GM15510 (cell line): Measurements from ENCODE around the gene HS6ST3.

Source experiments
- POLR2A ChIP-seq: IDR thresholded peaks from 3 replicates; pipeline ENCODE4 v1.6.1; 2011; ENCODE audit warnings: borderline replicate concordance; ENCODE audit not compliant: insufficient read length; ENCODE audit errors: extremely low read depth

Gene HS6ST3

DNA sequence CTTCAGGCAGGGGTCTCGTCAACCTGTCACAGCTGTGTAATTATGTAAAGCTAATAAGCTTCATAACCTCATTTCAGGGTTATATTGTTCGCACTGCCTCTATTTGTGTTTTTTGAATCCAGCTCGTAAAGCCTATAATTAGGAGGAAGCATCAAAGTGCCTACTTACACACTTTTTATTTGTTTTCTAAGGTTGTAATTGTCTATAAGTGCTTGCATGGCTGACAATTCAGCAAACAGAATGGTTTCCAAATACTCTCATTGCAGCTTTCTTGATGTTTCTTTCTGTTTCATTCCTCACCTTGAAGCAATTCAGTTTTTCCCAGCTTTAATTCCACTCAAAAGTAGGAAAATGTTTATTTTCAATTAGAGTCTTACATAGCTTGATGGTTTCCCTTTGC, 336.3 kb downstream of the HS6ST3 start:
- no peak for TF ChIP-seq POLR2A

DNA sequence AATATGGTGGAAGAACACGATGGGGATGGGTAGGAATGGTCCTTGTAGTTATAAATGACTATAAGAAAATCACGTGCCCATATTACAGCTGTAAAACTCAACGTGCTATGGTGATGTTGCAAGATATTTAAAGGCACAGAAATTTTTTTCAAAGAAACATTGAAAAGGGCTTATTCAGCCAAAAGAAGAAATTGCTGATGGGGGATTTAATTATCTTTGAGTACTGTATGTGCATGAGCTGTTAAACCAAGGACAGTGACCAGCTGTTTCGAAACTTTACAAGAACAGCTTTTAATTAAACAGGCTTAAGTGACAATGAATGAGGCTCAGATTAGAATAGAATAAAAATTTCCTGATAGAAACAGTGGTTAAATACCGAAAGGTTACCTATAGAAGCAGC, 339.0 kb downstream of the HS6ST3 start:
- no peak for TF ChIP-seq POLR2A

DNA sequence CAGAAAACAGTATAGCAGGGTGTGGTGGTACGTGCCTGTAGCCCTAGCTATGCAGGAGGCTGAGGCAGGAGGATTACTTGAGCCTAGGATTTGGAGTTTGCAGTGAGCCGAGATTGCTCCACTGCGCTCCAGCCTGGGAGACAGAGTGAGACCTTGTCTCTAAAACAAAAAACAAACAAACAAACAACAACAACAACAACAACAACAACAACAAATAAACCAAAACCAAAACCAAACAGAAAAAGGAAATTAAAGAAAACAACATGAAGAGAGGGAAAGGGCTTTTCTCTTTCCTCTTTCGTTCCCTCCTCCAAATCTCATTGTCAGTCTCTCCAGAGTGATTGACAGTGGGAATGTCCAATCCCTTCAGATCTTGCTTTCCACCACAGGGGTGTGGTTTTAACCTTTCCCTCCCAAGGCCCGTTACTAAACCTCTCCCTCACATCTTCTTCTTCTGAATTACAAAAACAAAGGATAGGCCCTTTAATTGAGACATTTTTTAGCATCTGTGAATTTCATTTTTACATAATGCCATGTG, 341.2 kb downstream of the HS6ST3 start:
- no peak for TF ChIP-seq POLR2A

DNA sequence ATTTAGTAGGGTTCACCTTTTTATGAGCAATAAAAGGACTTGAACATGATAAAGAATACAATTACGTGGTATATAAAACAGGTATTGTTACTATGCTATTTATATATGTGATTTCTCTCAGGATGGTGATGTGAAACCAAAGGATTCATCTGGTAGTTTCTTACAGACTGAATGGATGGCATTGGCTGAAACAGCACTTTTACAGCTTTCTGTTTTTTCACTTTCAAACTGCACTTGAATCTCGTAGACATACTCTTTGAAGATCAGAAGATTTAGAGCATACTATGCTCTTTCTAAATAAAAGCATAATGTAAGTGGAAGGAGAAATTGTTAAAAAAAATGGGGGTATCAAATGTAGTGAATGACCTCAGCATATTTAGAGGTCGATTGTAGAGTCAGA, 354.8 kb downstream of the HS6ST3 start:
- no peak for TF ChIP-seq POLR2A

DNA sequence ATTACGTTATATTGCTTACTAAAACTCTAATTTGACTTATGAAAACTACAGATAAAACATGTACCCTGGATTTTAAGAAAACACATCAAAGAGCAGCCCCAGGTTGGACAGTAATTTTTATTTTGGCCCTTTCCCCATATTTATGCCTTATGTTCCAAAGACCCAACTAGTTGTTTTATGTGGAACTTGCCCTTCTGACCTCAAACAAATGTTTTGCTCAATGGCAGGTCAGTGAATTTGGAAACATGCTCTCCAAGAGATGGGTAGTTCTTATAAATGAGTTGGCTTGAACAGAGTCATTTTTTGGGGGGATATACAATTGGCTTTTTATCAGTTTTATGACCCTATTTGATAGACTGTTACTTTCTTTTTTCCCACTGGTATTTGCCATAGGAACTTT, 360.0 kb downstream of the HS6ST3 start:
- no peak for TF ChIP-seq POLR2A

DNA sequence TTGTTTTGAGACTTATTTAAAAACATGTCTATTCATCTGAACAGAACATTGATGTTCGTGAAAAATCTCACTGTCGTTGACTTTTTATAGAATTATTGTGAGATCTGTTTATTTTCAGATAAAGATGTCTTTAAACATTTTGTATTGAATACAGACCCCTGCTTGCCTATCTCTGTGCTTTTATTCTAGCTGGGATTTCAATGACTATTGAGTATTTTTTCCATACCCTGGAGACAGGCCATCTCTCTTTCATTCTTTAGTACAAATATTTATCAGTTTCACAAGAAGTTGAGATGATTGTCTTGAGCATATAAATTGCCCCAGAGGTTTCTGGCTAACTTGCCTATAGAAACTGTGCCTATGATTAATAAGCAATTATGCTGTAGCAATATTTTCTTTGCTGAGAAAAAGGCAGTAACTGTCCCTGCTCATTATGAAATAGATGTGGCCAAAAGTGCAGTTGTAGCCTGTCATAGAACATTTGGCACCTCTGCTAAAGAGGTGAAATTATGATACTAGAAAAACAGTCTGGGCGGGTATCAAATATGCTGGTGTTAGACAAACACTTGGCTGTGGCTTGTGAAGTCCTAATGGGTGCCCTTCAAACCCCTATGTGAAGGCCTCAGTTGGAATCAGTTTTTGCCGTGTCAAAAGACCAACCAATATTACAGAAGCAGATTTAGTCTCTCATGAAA, 360.6 kb downstream of the HS6ST3 start:
- no peak for TF ChIP-seq POLR2A

DNA sequence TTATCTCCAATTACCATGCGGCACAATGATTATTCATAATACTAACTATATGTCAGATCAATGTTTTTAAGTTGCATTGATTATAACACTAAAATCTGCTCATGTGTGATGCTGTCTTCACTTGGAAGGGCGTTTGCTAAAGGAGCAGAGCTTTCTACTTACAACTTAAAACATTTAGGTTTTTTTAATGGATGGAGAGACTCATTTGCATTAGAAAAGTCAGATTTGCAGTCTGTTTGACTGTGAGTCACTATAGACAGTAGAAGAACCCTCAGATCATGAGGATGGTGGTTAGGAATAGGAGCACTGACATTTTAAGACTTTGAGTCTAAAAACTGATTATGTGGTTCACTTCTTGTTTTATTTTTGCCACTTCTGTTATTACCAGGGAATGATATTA, 364.6 kb downstream of the HS6ST3 start:
- no peak for TF ChIP-seq POLR2A

DNA sequence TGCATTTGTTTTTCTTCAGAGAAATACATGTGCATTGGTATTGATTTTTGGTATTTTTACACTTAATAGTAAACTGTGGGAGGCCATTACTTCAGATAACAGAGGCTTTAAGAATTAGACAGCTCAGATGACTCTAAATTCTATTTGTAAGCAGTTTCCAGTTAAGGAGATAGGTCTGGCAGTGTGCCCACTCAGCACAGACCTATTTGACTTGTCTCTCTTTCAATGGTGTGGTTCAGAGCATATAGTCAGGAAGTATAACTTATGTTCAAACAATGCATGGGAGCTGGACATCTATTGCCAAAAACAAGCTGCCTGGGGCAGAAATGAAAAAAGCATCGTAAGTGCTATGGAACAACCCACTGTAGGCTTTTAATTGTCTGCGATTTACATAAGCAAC, 370.7 kb downstream of the HS6ST3 start:
- no peak for TF ChIP-seq POLR2A

DNA sequence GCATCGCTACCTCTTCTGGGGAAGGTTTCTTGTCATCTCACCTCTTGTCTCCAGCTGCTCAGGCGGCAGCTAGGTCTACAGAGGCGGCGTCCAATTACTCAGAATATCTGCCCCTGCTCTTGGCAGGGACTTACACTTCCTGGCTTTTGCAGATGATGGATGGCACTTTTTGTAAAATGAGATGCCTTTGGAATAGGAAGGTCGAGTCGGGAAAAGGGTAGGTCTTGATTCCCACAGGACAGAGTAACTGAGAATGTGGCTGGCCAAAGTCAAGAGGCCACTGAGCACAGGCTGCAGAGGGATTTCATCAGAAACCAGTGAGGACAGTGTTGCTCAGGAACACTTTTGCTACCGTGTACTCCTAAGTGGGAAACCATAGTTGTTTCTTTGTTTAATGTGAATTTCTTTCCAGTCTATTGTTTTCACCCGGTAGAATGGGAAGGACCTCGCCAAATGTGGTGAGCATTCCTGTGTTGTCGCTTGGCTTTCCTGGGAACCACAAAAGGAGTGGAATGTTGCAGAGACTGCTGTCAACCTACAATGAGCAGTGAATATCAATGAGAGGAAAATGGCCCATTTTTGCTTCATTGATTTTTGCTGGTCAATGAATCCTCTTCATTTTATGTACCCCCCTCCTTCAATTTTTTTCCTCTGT, 383.7 kb downstream of the HS6ST3 start:
- no peak for TF ChIP-seq POLR2A

DNA sequence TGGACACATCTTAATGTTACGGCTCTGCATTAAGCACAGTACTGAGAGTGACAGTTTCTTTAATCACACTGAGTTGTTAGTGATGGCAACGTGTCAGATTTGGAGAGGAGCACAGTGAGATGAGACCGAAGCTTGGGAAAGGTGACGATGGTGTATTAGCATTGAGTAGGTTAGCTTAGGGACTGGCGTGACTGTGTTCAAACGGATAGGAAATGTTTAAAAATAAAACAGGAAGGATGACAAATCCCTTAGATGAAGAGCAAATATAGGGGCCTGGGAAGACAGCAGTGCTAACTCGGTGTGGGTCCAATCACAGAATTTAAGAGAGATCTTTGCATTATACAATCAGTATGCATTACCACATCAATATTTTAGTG, 384.3 kb downstream of the HS6ST3 start:
- TF ChIP-seq POLR2A = no peak

DNA sequence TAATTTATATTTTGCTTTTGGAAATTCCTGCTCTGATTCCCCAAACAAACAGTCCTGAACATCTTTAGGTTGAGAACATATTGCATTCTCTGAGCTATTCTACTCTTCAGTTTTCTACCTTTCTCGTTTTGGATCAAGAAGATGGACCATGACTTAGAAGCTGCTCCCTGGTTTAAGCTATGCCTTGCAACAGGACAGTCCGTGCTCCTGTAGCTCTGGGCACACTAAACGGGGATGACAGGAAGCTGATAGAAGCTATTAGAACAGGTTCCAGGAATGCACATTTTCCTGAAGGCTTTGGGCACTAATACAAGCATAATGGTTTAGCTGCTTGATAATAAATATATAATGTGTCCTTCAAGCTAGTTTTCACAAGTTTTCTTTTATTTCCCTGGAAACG, 385.2 kb downstream of the HS6ST3 start:
- no peak for TF ChIP-seq POLR2A

DNA sequence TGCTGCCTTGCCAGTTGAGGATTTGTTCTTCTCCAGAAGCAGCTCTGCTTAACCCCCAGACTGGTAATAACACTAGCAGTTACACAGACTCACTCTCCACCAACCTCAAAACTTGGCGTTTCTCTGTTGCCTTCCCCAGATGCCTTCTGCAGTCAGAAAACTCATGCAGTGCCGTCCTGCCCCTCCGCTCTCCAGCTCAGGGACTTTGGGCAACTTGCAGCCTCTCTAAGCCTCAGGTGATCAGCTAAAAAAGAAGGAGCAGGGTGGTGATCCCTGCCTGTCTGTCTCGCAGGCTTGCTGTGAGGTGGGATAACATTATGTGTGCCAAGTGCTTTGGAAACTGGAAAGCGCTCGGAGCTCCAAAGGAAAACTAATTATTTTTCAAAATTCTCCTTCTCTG, 391.6 kb downstream of the HS6ST3 start:
- TF ChIP-seq POLR2A = no peak

DNA sequence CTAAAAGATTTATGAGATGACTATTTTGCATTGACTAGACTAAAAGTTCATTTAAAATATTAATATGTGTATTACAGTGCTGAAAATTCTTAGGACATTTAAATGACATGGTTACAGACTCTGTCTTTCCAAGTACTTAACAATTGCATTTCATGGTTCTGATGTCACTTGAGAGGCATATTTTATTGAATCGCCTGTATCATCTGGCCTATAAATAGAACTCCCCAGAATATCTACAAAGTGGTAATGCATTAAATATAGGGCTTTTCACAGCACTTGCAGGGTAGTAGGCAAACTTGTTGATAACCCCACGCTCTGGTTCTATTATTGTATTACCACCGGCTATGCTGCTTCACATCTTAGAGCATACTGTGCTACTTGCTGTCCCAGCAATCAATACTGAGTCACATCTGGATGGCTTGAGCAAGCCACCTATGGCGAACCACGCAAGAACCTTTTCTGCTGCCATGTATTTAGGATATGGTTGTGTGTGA, 400.6 kb downstream of the HS6ST3 start:
- TF ChIP-seq POLR2A = no peak

DNA sequence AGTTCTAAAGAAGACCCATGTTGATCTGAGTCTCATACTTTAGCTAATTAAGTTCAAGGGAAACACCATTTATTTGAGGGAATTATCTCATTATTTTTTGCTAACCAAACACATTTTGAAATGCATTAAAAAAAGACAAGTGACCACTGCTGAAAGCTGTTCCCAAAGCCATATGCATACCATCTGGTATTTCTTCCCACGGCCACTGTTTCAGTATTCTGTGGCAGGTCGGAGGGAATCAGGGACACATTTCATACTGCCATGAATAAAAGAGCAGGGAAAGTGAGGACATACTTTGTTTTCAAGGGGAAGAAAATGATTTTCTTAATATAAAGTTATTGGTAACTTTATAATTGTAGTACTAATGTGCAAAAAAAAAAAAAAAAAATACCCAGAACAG, 401.2 kb downstream of the HS6ST3 start:
- TF ChIP-seq POLR2A = no peak

DNA sequence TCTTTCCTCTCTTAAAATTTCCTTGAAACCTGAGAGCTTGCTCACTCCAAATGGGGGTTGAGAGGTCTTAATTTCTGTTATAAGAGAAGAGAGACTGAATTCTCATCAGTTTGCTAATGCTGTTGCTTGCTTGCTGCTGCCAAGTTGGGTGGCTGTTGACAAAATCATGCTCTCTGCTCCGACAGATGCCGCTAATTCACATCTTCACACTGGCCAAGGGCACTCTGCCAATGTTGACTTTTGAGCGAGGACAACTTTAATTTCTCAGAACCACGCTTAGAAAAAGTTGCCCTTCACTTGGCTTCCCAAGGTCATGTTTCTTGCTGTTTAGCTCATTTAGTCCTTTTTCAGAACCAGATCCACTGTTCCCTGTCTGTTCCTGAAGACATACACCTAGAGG, 402.9 kb downstream of the HS6ST3 start:
- no peak for TF ChIP-seq POLR2A

DNA sequence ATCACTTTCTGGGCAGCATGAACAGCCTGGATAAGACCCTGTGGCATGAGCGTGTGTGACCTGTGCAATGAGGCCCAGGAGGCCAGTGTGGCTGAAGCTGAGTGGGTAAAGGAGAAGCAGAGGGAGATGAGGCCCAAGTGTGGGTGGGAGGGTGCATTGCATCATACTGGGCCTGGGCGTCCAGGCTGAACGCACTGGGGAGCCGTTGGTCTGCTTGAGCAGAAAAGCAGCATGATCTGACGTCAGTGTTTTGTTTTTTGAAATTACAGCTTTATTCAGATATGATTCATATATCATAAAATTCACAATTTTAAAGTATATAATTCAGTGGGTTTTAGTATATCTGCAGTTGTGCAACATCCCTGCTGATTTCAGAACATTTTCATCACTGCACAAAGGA, 409.7 kb downstream of the HS6ST3 start:
- no peak for TF ChIP-seq POLR2A
